T47D (cell line): Measurements from ENCODE around the gene SNX15.
"Not testable (repeated sequence)": the region's sequence is repeated elsewhere in the genome, so short reads cannot be mapped to it uniquely, and the experiment has no call there.

Source experiments
- DNase-seq, 2 experiments: peaks; one replicate each; pipeline versions ENCODE4 v3.0.0 to v3.0.0-alpha.2; 2011 to 2012; ENCODE audit warnings: low read depth in 1 of 2, low spot score in 1 of 2
- JUND ChIP-seq: IDR thresholded peaks from 2 replicates; pipeline ENCODE4 v1.6.1; 2012; ENCODE audit warnings: low read depth
- in situ Hi-C: cut with HindIII; loops from 2 replicates; pipeline ENCODE4 v1.10.0; 2016; ENCODE audit warnings: low sequenced_read_pairs, low pct_unique_long_range_greater_than_20kb

Gene SNX15, protein sequence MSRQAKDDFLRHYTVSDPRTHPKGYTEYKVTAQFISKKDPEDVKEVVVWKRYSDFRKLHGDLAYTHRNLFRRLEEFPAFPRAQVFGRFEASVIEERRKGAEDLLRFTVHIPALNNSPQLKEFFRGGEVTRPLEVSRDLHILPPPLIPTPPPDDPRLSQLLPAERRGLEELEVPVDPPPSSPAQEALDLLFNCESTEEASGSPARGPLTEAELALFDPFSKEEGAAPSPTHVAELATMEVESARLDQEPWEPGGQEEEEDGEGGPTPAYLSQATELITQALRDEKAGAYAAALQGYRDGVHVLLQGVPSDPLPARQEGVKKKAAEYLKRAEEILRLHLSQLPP

GRCh38 chr11:65027213-65028067, at the start of gene SNX15:
Gene SNX15, plus strand, starts transcription at chr11:65027439. Its CDS starts 99 bp downstream, at chr11:65027538.
- TF ChIP-seq JUND = no peak
- DNase-seq = peak; percentile 91 to 99
- in situ Hi-C loops = no loop called here

DNA sequence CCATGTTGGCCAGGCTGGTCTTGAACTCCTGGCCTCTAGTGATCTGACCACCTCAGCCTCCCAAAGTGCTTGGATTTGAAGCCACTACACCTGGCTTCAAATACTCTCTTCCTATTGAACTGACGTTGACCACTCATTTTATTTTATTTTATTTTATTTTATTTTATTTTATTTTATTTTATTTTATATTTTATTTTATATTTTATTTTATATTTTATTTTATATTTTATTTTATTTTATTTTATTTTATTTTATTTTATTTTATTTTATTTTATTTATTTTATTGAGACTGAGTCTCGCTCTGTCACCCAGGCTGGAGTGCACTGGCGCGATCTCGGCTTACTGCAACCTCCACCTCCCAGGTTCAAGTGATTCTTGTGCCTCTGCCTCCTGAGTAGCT, 43.9 kb upstream of the SNX15 start:
- DNase-seq, in situ Hi-C loops: not testable (repeated sequence)

DNA sequence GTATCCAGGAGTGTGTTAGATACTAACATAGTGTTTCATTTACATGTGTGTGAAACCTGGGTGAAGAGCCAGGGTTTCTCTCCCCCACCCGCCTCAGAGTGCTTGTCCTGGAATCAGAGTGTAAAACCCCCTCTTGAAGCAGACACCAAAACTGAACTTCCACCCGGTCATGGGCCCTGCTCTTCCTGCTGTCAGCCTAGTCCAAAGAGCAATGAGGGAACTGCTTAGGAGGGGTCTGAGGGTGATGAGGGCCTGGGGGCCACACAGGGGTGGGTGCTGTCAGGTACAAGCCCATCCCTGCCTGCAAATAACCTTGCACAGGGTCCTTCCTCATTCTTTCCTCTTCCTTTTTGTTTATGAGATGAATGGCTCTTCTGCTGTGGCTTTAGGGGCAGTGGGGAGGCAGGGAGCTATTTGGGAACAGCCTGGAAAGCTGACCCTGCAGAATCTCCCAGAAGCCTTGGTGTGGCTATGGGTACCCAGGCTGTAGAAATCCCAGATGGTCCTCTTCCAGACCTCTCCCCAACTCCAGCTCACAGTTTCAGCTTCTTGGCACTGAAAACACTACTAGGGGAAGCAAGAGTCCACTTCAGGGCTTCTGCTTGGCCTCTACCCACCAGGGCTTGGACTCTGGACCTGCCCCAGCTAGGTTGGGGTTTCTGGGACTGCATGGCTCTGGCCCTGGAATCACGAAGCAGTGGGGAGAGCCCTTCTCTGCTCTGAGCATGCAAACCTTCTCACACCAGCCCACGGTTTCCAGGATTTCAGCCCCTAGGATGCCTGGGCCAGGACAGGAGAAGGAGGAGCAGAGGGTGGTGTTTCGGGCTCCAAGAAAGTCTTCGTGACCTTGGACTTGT, 39.0 kb upstream of the SNX15 start:
- DNase-seq = no peak
- in situ Hi-C loops = no loop called here
- no peak for TF ChIP-seq JUND

GRCh38 chr11:64989416-64989815, 37.8 kb upstream of the SNX15 start:
- no peak for DNase-seq
- in situ Hi-C loops = no loop called here
- TF ChIP-seq JUND = no peak

DNA sequence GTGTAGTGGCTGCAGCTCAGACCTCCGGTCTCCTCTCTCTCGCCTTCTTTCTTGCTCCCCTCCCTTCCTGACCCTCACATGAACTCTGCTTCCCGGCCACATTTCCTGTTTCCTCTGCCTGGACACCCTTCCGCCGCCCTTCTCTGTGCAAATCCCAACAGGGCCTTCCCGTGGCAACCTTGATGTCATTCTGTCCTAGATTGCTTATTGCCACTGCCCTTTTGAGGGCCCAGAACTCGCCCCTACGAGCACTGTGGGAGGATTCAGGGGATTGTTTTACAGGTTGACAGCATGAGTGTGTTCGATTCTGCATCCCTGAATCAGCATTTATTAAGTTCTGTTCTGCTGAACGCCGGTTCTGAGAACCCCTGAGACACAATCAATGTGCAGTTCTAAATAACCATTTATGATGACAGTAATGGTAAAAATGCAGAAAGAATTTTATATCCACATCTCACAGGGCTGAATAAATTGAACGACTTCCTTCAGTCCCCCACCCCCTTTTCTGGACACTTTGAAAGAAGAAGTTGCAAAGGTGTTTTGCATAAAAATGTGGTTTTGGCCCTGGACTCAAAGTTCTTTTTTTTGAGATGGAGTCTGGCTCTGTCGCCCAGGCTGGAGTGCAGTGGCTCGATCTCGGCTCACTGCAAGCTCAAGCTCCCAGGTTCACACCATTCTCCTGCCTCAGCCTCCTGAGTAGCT, 36.9 kb upstream of the SNX15 start:
- no peak for DNase-seq
- no peak for TF ChIP-seq JUND
- in situ Hi-C loops = no loop called here

GRCh38 chr11:64994318-64994717, 32.9 kb upstream of the SNX15 start:
- in situ Hi-C loops = no loop called here
- DNase-seq = no peak
- TF ChIP-seq JUND = no peak

DNA sequence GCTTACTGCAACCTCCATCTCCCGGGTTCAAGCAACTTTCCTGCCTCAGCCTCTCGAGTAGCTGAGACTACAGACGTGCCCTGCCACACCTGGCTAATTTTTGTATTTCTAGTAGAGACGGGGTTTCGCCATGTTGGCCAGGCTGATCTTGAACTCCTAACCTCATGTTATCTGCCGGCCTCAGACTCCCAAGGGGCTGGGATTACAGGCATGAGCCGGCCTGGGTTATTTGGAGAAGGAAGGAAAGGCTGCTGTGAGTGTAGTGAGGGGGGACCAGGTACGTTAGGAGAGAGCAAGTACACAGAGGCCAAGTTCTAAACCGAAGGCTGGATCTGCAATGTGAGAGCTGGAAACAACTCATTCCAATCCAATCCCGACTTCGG, 30.9 kb upstream of the SNX15 start:
- DNase-seq = no peak
- in situ Hi-C loops = no loop called here
- no peak for TF ChIP-seq JUND

DNA sequence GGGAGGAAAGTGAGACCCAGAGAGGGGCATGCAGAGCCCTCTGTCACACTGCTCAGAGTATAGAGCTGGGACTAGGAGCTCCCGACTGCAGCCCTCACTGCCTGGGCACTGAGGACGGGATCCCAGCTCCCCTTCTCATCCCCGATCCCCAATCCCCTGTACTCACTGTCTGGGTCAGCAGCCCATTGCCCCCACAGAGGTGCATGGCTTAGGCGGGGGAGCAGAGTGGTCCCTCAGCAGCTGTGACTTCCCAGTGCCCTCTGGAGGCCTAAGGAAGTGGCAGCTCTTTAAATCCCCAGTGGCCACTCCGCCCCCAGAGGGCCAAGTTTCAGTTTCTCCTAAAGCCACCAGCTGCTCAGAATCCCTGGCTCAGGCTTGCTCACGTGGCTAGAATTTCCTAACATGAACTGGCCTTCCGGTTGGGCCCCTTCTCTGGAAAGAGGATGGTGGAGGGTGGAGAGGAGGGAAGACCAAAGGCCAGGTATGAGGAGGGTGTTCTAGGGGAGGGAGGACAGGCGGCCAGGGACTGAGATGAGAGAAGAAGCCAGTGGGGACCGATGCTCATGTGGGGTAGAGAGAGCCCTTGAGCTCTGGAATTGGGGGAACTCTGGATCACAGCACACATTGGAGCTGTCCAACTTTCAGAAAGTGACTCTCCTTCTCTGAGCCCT, 30.4 kb upstream of the SNX15 start, which contains the start of gene BATF2:
Gene BATF2, minus strand, starts transcription at position 262 of the 671 bp plus-strand sequence. Its CDS starts 57 bp downstream, at position 205.
- TF ChIP-seq JUND = no peak
- peak; percentile 86 to 94 for DNase-seq
- in situ Hi-C loops = no loop called here

- TF ChIP-seq JUND = no peak
- in situ Hi-C loops = no loop called here
- peak in 1 of 2 experiments; percentile 58 for DNase-seq
Measured at GRCh38 chr11:64998141-64998540, 29.1 kb upstream of the SNX15 start.

- in situ Hi-C loops = no loop called here
- no peak for DNase-seq
- no peak for TF ChIP-seq JUND
Measured at GRCh38 chr11:64998690-64999431, 28.4 kb upstream of the SNX15 start.

DNA sequence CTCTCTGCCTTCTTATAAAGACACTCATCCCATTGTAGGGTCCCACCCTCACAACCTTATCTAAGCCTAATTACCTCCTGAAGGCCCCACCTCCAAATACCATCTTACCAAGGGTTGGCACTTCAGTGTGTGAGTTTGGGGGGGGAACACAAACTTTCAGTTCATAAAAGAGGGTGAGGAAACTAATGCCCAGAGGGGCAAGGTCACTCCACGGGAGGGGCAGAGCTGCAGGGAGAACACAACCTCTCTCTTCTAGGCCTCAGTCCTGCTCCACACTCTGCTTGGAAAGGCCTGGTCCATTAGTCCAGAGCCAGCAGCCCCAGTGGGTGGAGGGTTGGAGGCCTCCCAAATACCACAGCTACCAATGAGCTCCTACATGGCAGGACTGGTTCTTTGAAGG, 27.8 kb upstream of the SNX15 start:
- no peak for TF ChIP-seq JUND
- no peak for DNase-seq
- in situ Hi-C loops = no loop called here
